Measurements from ENCODE around the gene ANTXR2. TPM values are rescaled to one million over a fixed set of nuclear protein-coding genes. Genes with fewer than 3 reads are reported as not detected.
"Not testable (repeated sequence)": the region's sequence is repeated elsewhere in the genome, so short reads cannot be mapped to it uniquely, and the experiment has no call there.

The ANTXR2 gene
- total and polyA plus RNA-seq, 2 donors: 5.7 to 13.4 TPM

DNA sequence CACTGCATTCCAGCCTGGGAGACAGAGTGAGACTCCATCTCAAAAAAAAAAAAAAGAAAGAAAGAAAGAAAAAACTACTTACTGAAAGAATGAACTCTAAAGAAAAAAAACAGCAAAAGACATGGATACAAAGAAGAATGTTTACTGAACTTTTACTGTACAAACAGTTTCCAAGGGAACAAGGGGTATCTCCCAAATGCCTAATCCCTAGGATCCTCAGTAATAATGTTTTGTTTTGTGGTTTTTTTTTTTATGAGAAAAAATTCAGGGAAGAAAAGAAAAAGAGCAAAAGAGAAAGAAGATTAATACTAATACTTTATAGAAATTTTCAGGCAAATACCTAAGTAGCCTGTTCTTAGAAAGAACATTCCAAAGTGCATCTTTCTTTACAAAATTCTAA, 63.2 kb downstream of the ANTXR2 start:
- Histone ChIP-seq H3K4me3 (ENCODE audit: low read length in 2 of 2) (no peak overlapping the region), H3K4me1 (ENCODE audit: control insufficient read depth in 2 of 2, insufficient read depth in 2 of 2, low read length in 2 of 2) (peaks cover 0 to 2% of the 10 kb centered on the region in 2 donors), H3K27ac (ENCODE audit: low read depth in 1 of 2, low read length in 1 of 2) (no peak overlapping the region), H3K9me3 (ENCODE audit: control insufficient read depth in 2 of 2, insufficient read depth in 1 of 2, low read length in 1 of 2) (no peaks in the 10 kb centered on the region), H3K27me3 (ENCODE audit: control insufficient read depth in 2 of 2, insufficient read depth in 1 of 2, low read length in 1 of 2) (no peaks in the 10 kb centered on the region), H3K36me3 (ENCODE audit: control insufficient read depth in 2 of 2, insufficient read depth in 2 of 2, low read length in 1 of 2) (no peaks in the 10 kb centered on the region)
- DNase-seq (ENCODE audit: low read depth in 6 of 9, low spot score in 9 of 9): no peak

DNA sequence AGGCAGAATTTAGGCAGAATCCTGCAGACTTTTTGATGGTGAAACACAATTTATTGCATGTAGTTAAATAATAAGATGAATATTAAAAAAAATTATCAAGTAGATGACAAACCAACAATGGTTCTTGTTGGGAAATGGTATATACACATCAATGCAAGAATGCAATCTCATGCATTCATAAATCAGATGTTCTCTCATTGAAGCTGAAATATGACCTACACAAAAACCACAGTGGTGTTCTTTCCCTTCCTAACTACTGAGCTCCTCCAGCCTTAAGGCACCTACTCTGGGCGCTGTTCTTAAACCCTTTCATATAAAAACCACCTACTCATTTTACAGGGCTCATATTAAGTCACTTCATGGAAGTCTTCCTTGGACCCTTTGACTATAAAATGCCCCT, 64.1 kb downstream of the ANTXR2 start:
- peaks cover 0 to 3% of the 10 kb centered on the region in 2 donors for H3K9me3 ChIP-seq (ENCODE audit: control insufficient read depth in 2 of 2, insufficient read depth in 1 of 2, low read length in 1 of 2)
- 0% methylated on average over 1 of the region's 1 CpG for WGBS
- DNase-seq (ENCODE audit: low read depth in 6 of 9, low spot score in 9 of 9): no peak
- no peak overlapping the region for H3K4me3 ChIP-seq (ENCODE audit: low read length in 2 of 2)
- H3K27me3 ChIP-seq (ENCODE audit: control insufficient read depth in 2 of 2, insufficient read depth in 1 of 2, low read length in 1 of 2): no peaks in the 10 kb centered on the region
- peaks cover 0 to 2% of the 10 kb centered on the region in 2 donors for H3K4me1 ChIP-seq (ENCODE audit: control insufficient read depth in 2 of 2, insufficient read depth in 2 of 2, low read length in 2 of 2)
- no peaks in the 10 kb centered on the region for H3K36me3 ChIP-seq (ENCODE audit: control insufficient read depth in 2 of 2, insufficient read depth in 2 of 2, low read length in 1 of 2)
- H3K27ac ChIP-seq (ENCODE audit: low read depth in 1 of 2, low read length in 1 of 2): no peak overlapping the region

DNA sequence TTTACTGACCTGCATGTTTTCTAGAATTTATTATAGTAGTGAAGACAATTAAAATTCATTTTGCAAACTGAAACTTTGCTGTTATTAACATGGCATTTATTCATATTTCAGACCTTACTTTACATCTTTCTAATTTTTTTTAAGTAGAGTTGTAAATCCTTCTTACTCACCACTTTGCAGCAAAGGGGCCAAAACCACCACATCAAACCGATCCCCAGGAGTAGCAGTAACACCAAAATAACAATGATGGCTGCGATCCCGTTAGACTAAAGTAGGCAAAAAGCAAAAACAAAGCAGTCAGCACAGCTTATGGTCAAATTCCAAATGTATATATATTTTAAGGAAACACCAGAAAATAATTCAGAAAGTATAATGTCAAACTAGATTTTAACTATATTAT, 64.7 kb downstream of the ANTXR2 start:
- H3K9me3 ChIP-seq (ENCODE audit: control insufficient read depth in 2 of 2, insufficient read depth in 1 of 2, low read length in 1 of 2): peaks cover 0 to 3% of the 10 kb centered on the region in 2 donors

DNA sequence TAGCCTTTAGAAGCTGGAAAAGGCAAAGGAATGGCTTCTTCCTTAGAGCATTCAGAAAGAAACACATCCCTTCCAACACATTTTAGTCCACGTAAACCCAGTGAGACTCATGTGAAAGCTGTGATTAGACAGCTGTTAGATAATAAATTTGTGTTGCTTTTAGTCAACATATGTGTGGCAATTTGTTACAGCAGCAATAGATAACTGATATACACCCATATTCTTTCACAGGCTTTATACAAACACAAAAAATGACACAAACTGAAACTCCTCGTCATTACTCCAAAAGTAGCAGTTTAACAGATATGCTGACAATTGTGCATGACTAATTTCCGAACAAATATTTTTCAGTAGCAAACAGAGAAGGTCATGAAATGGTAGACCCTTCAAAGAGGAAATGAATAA, 65.3 kb downstream of the ANTXR2 start:
- Histone ChIP-seq H3K27ac (ENCODE audit: low read depth in 1 of 2, low read length in 1 of 2) (no peak overlapping the region), H3K4me3 (ENCODE audit: low read length in 2 of 2) (no peak overlapping the region), H3K9me3 (ENCODE audit: control insufficient read depth in 2 of 2, insufficient read depth in 1 of 2, low read length in 1 of 2) (peaks cover 0 to 3% of the 10 kb centered on the region in 2 donors), H3K27me3 (ENCODE audit: control insufficient read depth in 2 of 2, insufficient read depth in 1 of 2, low read length in 1 of 2) (no peaks in the 10 kb centered on the region), H3K36me3 (ENCODE audit: control insufficient read depth in 2 of 2, insufficient read depth in 2 of 2, low read length in 1 of 2) (no peaks in the 10 kb centered on the region), H3K4me1 (ENCODE audit: control insufficient read depth in 2 of 2, insufficient read depth in 2 of 2, low read length in 2 of 2) (peaks cover 0 to 2% of the 10 kb centered on the region in 2 donors)
- 98% methylated on average over 3 of the region's 3 CpGs for WGBS
- DNase-seq (ENCODE audit: low read depth in 6 of 9, low spot score in 9 of 9): no peak

More for the DNA sequence above, 64.7 kb downstream of the ANTXR2 start:
- H3K36me3 ChIP-seq (ENCODE audit: control insufficient read depth in 2 of 2, insufficient read depth in 2 of 2, low read length in 1 of 2): no peaks in the 10 kb centered on the region
- H3K27ac ChIP-seq (ENCODE audit: low read depth in 1 of 2, low read length in 1 of 2): no peak overlapping the region
- H3K4me3 ChIP-seq (ENCODE audit: low read length in 2 of 2): no peak overlapping the region
- 93% methylated on average over 3 of the region's 3 CpGs for WGBS
- DNase-seq (ENCODE audit: low read depth in 6 of 9, low spot score in 9 of 9): no peak
- H3K27me3 ChIP-seq (ENCODE audit: control insufficient read depth in 2 of 2, insufficient read depth in 1 of 2, low read length in 1 of 2): no peaks in the 10 kb centered on the region
- peaks cover 0 to 2% of the 10 kb centered on the region in 2 donors for H3K4me1 ChIP-seq (ENCODE audit: control insufficient read depth in 2 of 2, insufficient read depth in 2 of 2, low read length in 2 of 2)

DNA sequence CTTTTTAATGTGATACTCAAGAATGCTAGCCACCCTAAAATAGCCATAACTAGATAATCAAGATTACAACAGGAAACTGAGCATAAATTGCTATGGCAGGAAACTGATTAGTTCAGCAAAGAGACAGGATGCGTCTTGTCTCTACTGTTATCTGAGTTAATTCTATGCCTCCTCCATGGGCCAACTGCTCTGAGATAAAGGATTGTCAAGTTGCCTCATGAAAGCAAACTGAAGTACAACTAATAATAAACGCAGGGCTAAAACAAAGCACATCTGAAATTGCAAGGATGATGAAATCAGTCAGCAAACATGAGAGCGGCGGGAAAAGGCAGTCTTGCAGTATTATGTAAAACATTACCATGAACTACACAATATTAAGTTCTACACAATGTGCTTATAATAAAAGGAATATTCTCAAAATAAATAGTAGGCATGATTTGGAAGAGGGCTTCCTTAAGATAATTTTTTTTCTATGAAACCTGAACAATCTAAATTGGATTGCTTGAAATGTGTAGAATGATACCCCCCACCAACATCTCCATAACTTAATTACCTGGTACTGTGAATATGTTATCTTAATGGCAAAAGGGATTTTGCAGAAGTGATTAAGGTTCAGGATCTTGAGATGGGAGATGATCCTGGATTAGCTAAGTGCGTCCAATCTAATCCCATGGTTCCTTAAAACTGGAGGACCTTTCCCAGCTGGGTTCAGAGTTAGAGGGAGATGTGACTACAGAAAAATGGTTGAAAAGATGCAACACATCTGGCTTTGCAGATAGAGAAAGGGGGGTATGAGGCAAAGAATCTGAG, 65.9 kb downstream of the ANTXR2 start:
- peaks cover 0 to 2% of the 10 kb centered on the region in 2 donors for H3K4me1 ChIP-seq (ENCODE audit: control insufficient read depth in 2 of 2, insufficient read depth in 2 of 2, low read length in 2 of 2)
- H3K27me3 ChIP-seq (ENCODE audit: control insufficient read depth in 2 of 2, insufficient read depth in 1 of 2, low read length in 1 of 2): no peaks in the 10 kb centered on the region
- H3K4me3 ChIP-seq (ENCODE audit: low read length in 2 of 2): no peak overlapping the region
- H3K9me3 ChIP-seq (ENCODE audit: control insufficient read depth in 2 of 2, insufficient read depth in 1 of 2, low read length in 1 of 2): peaks cover 0 to 3% of the 10 kb centered on the region in 2 donors
- no peak overlapping the region for H3K27ac ChIP-seq (ENCODE audit: low read depth in 1 of 2, low read length in 1 of 2)
- H3K36me3 ChIP-seq (ENCODE audit: control insufficient read depth in 2 of 2, insufficient read depth in 2 of 2, low read length in 1 of 2): no peaks in the 10 kb centered on the region
- DNase-seq (ENCODE audit: low read depth in 6 of 9, low spot score in 9 of 9): peak in 2 of 9 donors; percentile 15 to 34
- 69% methylated on average over 5 of the region's 5 CpGs for WGBS

DNA sequence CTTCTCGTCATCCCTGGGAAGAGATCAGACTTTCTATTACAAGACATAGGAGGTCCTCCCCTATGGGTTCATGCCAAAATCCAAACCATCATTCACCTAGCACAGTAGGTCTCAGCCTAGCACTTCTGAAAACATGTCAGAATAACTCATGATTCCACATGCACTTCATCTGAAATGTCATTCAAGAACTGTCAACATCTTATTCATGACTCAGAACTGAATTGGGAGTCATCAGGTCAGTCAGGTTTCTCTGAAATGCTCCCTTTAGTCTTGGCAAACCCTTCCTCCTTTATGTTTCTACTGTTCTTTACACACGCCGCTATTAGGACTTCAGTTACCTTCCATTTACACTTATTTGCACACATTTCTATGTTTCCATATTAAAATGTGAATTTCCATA, 67.2 kb downstream of the ANTXR2 start:
- Histone ChIP-seq H3K36me3 (ENCODE audit: control insufficient read depth in 2 of 2, insufficient read depth in 2 of 2, low read length in 1 of 2) (no peaks in the 10 kb centered on the region), H3K27ac (ENCODE audit: low read depth in 1 of 2, low read length in 1 of 2) (no peak overlapping the region)
- 95% methylated on average over 3 of the region's 3 CpGs for WGBS

DNA sequence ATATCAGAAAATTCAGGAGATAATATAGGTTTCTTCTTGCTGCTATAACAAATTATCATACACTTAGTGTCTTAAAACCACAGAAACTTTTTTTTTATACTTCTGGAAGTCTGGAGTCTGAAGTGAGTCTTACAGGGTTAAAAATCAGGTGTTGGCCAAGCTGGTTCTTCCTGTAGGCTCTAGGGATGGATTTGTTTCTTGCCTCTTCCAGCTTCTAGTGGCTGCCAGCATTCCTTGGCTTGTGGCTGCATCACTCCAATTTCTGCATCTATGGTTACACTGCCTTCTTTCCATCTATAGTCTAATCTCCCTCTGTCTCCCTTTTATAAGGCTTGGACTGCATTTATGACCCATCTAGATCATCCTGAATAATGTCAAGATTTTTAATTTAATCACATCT, 68.7 kb downstream of the ANTXR2 start:
- Histone ChIP-seq H3K4me1 (ENCODE audit: control insufficient read depth in 2 of 2, insufficient read depth in 2 of 2, low read length in 2 of 2) (peaks cover 0 to 2% of the 10 kb centered on the region in 2 donors), H3K27me3 (ENCODE audit: control insufficient read depth in 2 of 2, insufficient read depth in 1 of 2, low read length in 1 of 2) (no peaks in the 10 kb centered on the region), H3K27ac (ENCODE audit: low read depth in 1 of 2, low read length in 1 of 2) (no peak overlapping the region), H3K4me3 (ENCODE audit: low read length in 2 of 2) (no peak overlapping the region), H3K9me3 (ENCODE audit: control insufficient read depth in 2 of 2, insufficient read depth in 1 of 2, low read length in 1 of 2) (peaks cover 0 to 3% of the 10 kb centered on the region in 2 donors), H3K36me3 (ENCODE audit: control insufficient read depth in 2 of 2, insufficient read depth in 2 of 2, low read length in 1 of 2) (no peaks in the 10 kb centered on the region)
- no peak for DNase-seq (ENCODE audit: low read depth in 6 of 9, low spot score in 9 of 9)

More for the DNA sequence above, 67.2 kb downstream of the ANTXR2 start:
- H3K27me3 ChIP-seq (ENCODE audit: control insufficient read depth in 2 of 2, insufficient read depth in 1 of 2, low read length in 1 of 2): no peaks in the 10 kb centered on the region
- H3K4me1 ChIP-seq (ENCODE audit: control insufficient read depth in 2 of 2, insufficient read depth in 2 of 2, low read length in 2 of 2): peaks cover 0 to 2% of the 10 kb centered on the region in 2 donors
- peaks cover 0 to 3% of the 10 kb centered on the region in 2 donors for H3K9me3 ChIP-seq (ENCODE audit: control insufficient read depth in 2 of 2, insufficient read depth in 1 of 2, low read length in 1 of 2)
- no peak overlapping the region for H3K4me3 ChIP-seq (ENCODE audit: low read length in 2 of 2)
- no peak for DNase-seq (ENCODE audit: low read depth in 6 of 9, low spot score in 9 of 9)

DNA sequence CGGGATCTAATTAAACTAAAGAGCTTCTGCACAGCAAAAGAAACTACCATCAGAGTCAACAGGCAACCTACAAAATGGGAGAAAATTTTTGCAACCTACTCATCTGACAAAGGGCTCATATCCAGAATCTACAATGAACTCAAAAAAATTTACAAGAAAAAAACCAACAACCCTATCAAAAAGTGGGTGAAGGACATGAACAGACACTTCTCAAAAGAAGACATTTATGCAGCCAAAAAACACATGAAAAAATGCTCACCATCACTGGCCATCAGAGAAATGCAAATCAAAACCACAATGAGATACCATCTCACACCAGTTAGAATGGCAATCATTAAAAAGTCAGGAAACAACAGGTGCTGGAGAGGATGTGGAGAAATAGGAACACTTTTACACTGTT, 70.5 kb downstream of the ANTXR2 start:
- not testable (repeated sequence) for H3K27ac ChIP-seq (ENCODE audit: low read depth in 1 of 2, low read length in 1 of 2); H3K4me1 ChIP-seq (ENCODE audit: control insufficient read depth in 2 of 2, insufficient read depth in 2 of 2, low read length in 2 of 2); H3K4me3 ChIP-seq (ENCODE audit: low read length in 2 of 2); H3K36me3 ChIP-seq (ENCODE audit: control insufficient read depth in 2 of 2, insufficient read depth in 2 of 2, low read length in 1 of 2); H3K27me3 ChIP-seq (ENCODE audit: control insufficient read depth in 2 of 2, insufficient read depth in 1 of 2, low read length in 1 of 2); H3K9me3 ChIP-seq (ENCODE audit: control insufficient read depth in 2 of 2, insufficient read depth in 1 of 2, low read length in 1 of 2); DNase-seq (ENCODE audit: low read depth in 6 of 9, low spot score in 9 of 9)
- WGBS: 100% methylated on average over 1 of the region's 1 CpG

DNA sequence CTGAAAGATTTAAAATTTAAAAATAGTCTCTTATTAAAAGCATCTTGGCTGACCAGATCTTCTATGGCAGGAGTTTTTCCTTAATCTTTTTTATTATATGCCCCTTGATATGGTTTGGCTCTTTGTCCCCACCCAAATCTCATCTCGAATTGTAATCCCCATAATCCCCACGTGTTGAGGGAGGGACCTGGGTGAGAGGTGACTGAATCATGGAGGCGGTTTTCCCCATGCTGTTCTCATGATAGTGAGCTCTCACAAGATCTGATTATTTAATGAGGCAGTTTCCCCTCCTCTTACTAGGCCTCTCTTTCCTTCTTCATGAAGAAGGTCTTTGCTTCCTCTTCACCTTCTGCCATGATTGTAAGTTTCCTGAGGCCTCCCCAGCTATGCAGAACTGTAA, 74.0 kb downstream of the ANTXR2 start:
- DNase-seq (ENCODE audit: low read depth in 6 of 9, low spot score in 9 of 9); H3K4me3 ChIP-seq (ENCODE audit: low read length in 2 of 2); H3K36me3 ChIP-seq (ENCODE audit: control insufficient read depth in 2 of 2, insufficient read depth in 2 of 2, low read length in 1 of 2); H3K4me1 ChIP-seq (ENCODE audit: control insufficient read depth in 2 of 2, insufficient read depth in 2 of 2, low read length in 2 of 2); H3K9me3 ChIP-seq (ENCODE audit: control insufficient read depth in 2 of 2, insufficient read depth in 1 of 2, low read length in 1 of 2); H3K27me3 ChIP-seq (ENCODE audit: control insufficient read depth in 2 of 2, insufficient read depth in 1 of 2, low read length in 1 of 2); H3K27ac ChIP-seq (ENCODE audit: low read depth in 1 of 2, low read length in 1 of 2): not testable (repeated sequence)
- 94% methylated on average over 3 of the region's 3 CpGs for WGBS

Measured in thymus (tissue), 11 donors.